D721Med (cell line): ENCODE measurements around the gene EXOC7.

Source experiments
- DNase-seq: peaks from one replicate; pipeline ENCODE4 v3.0.0; 2011; ENCODE audit warnings: low spot score; ENCODE audit not compliant: insufficient read length
- FAIRE-seq: peaks from 2 replicates; lab custom pipeline; 2011; peaks lifted over from hg19 to GRCh38; lab: Jason Lieb, UNC
- CTCF ChIP-seq: IDR thresholded peaks from 2 replicates; pipeline ENCODE4 v1.5.1; 2012; ENCODE audit warnings: mild to moderate bottlenecking, control low read depth; ENCODE audit not compliant: insufficient read depth; ENCODE audit errors: missing control alignments

Gene EXOC7

DNA sequence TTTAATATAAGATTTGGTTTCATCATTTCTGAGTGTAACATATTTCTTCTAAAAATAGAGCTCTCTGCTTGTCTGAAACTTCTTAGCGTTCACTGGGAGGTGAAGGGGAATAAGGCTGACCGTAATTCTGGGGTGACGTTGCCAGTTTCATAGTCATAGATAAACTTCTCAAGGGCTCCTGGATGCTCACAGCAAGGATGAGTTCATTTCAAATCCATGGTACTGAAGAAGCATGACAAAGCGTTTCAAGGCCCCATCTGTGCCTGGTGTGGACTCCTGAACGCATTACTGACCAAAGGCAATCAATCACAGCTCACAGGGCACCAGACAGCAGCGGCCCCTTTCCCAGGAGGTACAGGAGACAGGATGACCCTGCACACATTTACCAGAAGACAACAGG, 64.5 kb downstream of the EXOC7 start:
- no peak for TF ChIP-seq CTCF

DNA sequence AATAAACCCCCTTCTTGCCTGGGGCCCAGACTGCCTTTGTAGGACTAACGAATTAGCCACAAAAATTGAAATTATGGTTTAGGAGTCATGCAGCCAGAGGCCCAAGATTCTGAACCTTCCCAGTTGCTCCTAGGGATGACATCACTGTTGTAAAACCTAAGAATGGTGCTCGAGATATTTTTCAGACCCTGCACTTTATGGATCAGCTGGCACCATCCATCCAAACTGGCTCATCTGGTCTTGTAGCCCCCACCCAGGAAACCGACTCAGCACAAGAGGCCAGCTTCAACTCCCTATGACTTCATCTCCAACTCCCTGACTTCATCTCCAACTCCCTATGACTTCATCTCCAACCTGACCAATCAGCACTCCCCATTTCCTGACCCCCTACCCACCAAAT, 65.5 kb downstream of the EXOC7 start:
- no peak for TF ChIP-seq CTCF
- no peak for DNase-seq
- no peak for FAIRE-seq

More for the DNA sequence above, 64.5 kb downstream of the EXOC7 start:
- FAIRE-seq, result no peak
- DNase-seq, result no peak

GRCh38 chr17:76036497-76037261, 66.9 kb downstream of the EXOC7 start:
- FAIRE-seq (no peak), DNase-seq (no peak)
- TF ChIP-seq CTCF, result no peak

- FAIRE-seq (no peak), DNase-seq (no peak)
- TF ChIP-seq CTCF, result no peak
Measured at GRCh38 chr17:76034428-76035350, 68.9 kb downstream of the EXOC7 start.

DNA sequence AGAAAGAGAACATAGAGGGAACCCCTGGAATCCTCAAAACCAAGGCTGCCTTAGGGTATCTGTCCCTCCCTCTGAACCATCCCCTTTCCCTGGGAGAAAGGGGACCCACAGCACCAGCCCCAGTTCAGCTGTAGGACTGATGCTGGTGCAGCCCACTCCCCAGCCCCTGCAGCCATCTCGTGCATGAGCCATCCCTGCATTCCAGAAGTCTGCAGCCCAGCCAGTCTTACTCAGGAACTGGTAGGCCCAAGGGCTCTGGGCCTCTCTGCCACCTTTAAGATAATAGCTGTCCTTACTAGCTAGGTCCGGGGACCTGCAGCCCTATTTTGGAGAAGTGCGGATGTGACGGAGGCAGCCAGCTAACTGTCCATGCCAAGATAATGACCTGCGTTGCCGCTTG, 70.4 kb downstream of the EXOC7 start:
- no peak for DNase-seq
- no peak for FAIRE-seq
- no peak for TF ChIP-seq CTCF

DNA sequence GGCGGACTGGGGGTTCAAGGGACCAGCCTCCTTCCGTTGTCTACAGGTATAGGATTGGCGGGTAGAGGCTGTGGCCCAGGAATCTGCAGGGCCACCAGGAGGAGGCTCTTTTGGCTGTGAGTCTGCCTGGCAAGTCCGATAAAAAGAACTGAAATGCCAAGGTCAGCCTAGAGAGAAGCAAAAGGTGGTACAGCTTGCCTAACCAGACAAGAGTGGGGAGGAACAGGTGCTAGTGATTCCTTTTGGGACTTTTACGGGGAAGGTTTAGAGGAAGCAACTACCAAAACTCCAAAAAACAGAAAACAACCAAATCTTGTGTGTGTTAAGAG, 70.8 kb downstream of the EXOC7 start:
- no peak for FAIRE-seq
- no peak for DNase-seq
- no peak for TF ChIP-seq CTCF
